ENCODE data around the gene LURAP1L.

The LURAP1L gene

GRCh38 chr9:12813533-12813932 is 38.7 kb downstream of the LURAP1L start:
- DNase-seq (ENCODE audit: low spot score) = no peak

DNA sequence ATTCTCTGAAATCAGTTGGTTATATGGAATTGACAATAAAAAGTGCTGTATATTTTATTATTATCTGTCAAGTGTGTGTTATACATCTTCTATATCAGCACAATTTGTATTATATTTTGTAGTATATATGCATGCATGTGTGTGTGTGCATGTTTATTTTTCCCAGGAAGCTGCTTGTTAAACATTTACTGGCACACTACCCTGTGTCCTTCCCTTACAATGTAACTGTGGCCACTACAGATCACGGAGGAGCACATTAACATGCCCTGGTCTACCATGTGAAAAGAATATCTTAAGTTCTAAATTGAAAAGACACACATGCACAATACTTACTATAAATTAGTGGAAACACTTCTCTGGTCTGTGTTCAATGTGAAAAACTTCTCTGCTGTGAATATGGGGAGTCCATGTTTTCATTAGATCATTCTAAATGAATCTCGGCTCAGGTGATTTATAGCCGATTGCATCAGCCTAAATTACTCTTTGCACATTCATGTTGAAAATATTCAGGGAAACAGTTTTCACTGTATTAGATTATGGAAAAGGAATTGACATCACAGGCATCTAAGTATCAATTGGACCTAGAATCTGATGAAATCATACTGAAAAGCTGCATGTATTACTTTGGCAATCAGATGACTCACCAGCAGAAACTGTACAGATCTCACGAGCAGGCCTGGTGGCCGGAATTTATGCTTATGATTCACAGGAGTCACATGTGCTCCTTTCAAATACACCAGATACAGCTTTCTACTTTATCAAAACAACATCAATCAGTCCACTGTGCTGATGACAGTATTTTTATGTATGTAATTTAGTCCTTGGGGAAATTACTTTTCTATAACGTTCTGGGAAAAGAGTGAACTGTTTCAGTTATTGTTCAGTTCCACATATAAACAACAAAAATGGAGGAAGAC is 39.4 kb downstream of the LURAP1L start:
- DNase-seq (ENCODE audit: low spot score) = peak; percentile 55

- DNase-seq (ENCODE audit: low spot score) = no peak
Observed at GRCh38 chr9:12814877-12815237, 40.0 kb downstream of the LURAP1L start.

DNA sequence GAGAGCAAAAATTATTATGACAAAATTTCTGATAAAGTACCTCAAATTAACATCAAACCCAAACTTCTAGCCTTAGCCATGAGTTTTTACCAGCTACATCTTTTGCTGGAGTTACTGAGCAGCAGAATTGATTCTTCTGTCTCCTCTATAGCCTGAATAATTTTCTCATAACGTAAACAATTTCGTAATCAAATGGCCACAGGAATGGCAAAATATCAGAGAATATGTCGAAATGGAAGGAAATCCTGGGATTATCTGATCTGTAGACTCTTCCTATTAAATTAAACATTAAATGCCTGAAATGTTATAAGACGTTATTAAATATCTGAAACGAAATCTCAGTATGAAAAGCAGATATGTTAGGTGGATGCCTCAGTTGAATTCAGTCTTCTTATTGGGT is 41.1 kb downstream of the LURAP1L start:
- no peak for DNase-seq (ENCODE audit: low spot score)

DNA sequence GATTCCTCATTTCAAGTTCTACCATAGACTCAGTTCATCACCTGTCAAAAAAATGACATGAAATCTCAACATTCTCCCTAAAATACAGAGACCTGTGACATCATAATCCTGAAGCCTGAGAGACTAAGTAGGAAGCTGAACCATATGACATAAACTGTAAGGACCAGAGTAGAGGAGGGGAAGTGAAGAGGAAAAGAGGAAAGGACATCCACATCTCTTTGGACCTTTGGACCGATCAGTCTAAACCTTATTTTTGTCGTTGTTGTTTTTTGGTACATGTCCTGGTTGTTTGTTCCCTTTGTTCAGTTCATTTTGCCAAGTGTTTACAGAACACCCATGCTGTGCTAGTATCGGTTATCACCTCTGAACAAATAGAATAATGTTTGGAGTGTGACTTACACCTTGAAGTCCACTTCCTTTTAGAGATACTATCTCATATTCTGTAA is 41.9 kb downstream of the LURAP1L start:
- no peak for DNase-seq (ENCODE audit: low spot score)

DNA sequence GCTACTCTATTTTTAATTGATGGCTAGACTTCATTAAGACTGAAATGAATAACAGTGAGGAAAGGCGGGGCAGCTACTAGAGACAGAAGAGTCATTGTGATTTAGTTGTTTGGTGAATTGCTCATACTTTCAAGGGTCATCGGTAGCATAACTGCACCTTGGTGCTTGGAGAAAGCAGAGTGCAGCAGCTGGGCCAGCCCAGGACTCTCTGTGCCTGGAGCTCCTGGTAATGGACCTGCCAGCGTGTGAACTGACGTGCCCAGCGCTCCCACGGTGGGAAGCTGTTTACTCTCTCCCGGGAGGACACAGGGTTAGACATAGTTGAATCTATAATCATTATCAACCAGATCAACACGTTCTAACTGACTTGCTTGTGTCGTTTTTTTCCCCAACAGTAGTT is 42.9 kb downstream of the LURAP1L start:
- DNase-seq (ENCODE audit: low spot score) = no peak

GRCh38 chr9:12818431-12819000 is 43.7 kb downstream of the LURAP1L start:
- DNase-seq (ENCODE audit: low spot score) = no peak

GRCh38 chr9:12819436-12820185 is 44.8 kb downstream of the LURAP1L start:
- no peak for DNase-seq (ENCODE audit: low spot score)

GRCh38 chr9:12822111-12822510 is 47.3 kb downstream of the LURAP1L start:
- DNase-seq (ENCODE audit: low spot score) = no peak

GRCh38 chr9:12826924-12827565 is 52.2 kb downstream of the LURAP1L start:
- DNase-seq (ENCODE audit: low spot score) = no peak

GRCh38 chr9:12833701-12834100 is 58.9 kb downstream of the LURAP1L start:
- no peak for DNase-seq (ENCODE audit: low spot score)

GRCh38 chr9:12838546-12838945 is 63.7 kb downstream of the LURAP1L start:
- DNase-seq (ENCODE audit: low spot score) = no peak

DNA sequence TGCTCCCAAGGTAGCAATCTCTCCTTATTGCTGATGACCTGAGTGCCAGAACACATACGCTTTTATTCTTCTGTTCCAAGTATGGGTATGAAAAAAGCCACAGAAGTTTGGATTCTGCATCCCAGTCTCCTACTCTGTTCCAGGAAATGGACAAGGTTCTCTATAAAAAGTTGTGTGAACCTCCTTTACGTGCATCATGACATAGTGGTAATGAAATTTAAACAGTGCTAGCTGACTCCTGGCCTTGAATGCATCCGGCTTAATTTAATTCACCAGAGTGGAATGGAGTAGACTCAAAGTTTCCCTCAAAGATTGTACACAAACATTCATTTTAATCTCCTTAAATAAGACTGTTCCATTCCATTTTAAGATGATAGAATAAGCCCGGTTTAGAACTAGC is 68.9 kb downstream of the LURAP1L start:
- DNase-seq (ENCODE audit: low spot score) = no peak

GRCh38 chr9:12846035-12846434 is 71.2 kb downstream of the LURAP1L start:
- DNase-seq (ENCODE audit: low spot score) = no peak

DNA sequence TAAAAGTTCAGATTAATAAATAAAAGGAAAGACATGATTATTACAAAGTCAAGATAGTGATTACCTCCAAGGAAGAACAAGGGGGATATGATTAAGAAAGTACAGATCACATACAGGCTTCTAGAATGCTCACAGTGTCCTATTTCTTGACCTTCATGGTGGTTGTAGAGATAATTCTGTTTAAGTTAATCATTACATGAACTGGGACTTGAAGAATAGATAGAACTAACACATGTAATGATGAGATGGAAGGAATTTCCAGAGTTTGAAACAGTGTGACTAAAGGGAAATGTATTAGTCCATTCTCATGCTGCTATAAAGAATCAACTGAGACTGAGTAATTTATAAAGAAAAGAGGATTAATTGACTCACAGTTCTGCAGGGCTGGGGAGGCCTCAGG is 72.7 kb downstream of the LURAP1L start:
- DNase-seq (ENCODE audit: low spot score) = no peak

GRCh38 chr9:12849486-12850003 is 74.7 kb downstream of the LURAP1L start:
- DNase-seq (ENCODE audit: low spot score) = no peak

DNA sequence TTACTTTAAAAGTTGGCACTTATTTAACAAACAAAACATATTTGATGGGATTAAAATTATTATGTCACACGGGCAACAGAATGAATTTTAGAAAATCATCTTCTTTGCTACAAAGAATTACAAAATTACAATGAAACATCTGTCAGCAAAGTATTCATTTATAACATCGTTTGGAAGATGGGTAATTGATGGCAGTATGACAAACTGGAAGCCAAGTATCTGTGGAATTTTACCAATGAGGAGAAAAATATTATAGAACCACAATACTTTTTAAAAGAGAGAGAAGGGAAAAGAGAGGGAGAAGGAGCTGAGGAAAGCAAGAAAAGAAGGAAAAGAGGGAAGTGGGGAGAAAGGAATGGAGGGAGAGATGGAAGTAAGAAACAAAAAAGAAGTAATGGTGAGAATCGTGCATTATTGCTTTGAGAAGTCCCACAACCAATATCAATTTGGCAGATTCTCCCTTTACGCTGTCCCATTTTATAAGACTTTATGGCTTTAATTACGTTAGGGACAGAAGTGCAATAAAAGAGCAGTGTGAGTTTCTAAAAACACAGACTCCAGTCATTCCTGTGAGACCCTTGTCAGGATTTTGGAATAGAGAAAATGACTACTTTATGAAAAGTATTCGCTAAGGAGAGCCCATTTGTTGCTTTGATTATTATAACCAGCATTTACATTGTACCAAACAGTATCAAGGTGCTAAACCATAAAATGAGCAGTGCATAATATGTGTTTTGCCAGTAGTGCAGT is 76.7 kb downstream of the LURAP1L start:
- no peak for DNase-seq (ENCODE audit: low spot score)

DNA sequence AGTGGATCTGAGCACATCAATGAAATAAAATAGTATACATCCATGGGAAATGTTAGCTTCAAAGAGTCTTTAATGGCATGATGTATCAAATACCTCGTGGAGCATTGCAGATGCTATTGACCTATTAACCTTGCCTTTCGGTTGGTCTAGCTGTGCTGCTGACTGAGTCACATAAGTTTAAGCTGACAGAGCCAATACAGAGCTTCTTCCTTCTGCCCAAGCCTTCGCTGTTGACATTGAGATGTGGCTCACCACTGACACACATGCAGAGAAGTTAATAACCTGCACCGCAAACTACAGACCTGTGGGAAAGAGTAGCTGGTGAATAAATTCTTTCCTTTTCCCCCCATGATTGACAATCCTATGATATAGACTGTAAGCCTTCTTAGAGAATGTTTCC is 78.2 kb downstream of the LURAP1L start:
- DNase-seq (ENCODE audit: low spot score) = no peak

GRCh38 chr9:12854221-12854620 is 79.4 kb downstream of the LURAP1L start:
- no peak for DNase-seq (ENCODE audit: low spot score)

DNA sequence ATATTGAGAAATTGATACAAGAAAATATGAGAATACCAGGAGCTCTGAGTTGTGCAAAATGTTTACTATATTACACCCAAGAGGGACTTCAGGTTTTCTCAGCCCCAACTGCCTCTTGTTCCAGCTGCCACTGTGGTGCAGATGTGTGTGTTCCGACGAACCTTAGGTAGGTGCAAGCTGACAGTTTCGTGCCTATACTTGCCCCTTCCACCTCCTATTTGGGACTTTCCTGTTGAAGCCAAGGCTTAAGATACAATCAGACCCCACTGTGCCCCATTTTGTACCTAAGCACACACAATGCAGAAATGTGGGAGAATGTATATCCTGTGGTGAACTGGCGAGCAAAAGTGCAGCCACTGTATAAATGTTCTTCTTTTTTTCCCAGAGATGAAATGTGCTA is 80.2 kb downstream of the LURAP1L start:
- no peak for DNase-seq (ENCODE audit: low spot score)

DNA sequence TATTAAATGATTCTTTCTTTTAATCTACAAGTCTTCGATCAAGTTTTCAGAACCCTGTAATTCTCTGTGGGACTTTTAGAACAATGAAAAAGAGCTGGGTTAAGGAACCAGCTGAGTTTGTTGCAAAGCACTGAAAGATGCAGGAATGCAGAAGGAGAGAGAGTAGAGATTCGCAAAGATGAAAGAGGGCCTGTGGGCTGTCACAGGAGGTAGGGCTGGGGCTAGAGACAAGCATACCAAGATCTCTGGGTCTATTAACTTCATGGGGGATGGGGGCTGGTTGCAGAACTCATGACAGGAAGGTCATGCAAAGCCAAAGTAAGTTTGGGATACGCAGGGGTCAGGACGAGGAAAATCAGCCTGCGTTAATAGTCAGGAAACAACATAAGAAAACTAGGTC is 81.8 kb downstream of the LURAP1L start:
- DNase-seq (ENCODE audit: low spot score) = no peak

Data from globus pallidus (tissue), 1 donor.